OCI-LY3 (cell line): ENCODE measurements around the gene ZNRF1.

Source experiments
- CTCF ChIP-seq: fragments of 200-600, 300-600 bp; sonication (generic); IDR thresholded peaks from 2 replicates; pipeline ENCODE4 v1.5.1; 2014; ENCODE audit warnings: antibody characterized with exemption, low read length, low read depth
- EZH2phosphoT487 ChIP-seq: fragments of 200-600 bp; shearing (Covaris generic); IDR thresholded peaks from 2 replicates; pipeline ENCODE4 v1.6.1; 2018; ENCODE audit warnings: antibody characterized with exemption, mixed run types, low read depth

- TF ChIP-seq CTCF (no peak), EZH2phosphoT487 (no peak)
Observed at GRCh38 chr16:75138636-75139035, 139.8 kb downstream of the ZNRF1 start.
